Liver (tissue), 3 donors: ENCODE data around the gene HNRNPH3.

Experiments used
- EGR1 ChIP-seq, 2 donors: IDR thresholded peaks; 2 replicates each; pipeline ENCODE4 v1.6.1; 2016 to 2018; ENCODE audit warnings: antibody characterized with exemption in 2 of 2, low read depth in 2 of 2
- GABPA ChIP-seq, 2 donors: IDR thresholded peaks in 1 of 2; conservative IDR thresholded peaks in 1 of 2; 2 replicates each; pipeline ENCODE4 v1.6.1; 2016; ENCODE audit warnings: antibody characterized with exemption in 2 of 2, mild to moderate bottlenecking in 1 of 2, moderate library complexity in 1 of 2
- HNF4A ChIP-seq, 2 donors: conservative IDR thresholded peaks; 2 replicates each; pipeline ENCODE4 v1.6.1; 2016; ENCODE audit warnings: antibody characterized with exemption in 2 of 2, mild to moderate bottlenecking in 2 of 2
- NR2F2 ChIP-seq: IDR thresholded peaks from 2 replicates; pipeline ENCODE4 v1.6.1; 2016; ENCODE audit warnings: antibody characterized with exemption
- RAD21 ChIP-seq, 2 donors: IDR thresholded peaks; 2 replicates each; pipeline ENCODE4 v1.6.1; 2016; ENCODE audit warnings: antibody characterized with exemption in 2 of 2, mild to moderate bottlenecking in 2 of 2
- RXRA ChIP-seq, 2 donors: IDR thresholded peaks; 2 replicates each; pipeline ENCODE4 v1.6.1; 2017 to 2018; ENCODE audit warnings: antibody characterized with exemption in 2 of 2, mild to moderate bottlenecking in 1 of 2
- SP1 ChIP-seq: IDR thresholded peaks from 2 replicates; pipeline ENCODE4 v1.6.1; 2018; ENCODE audit warnings: antibody characterized with exemption, mild to moderate bottlenecking
- TAF1 ChIP-seq: conservative IDR thresholded peaks from 2 replicates; pipeline ENCODE4 v1.6.1; 2016; ENCODE audit warnings: antibody characterized with exemption, mild to moderate bottlenecking
- YY1 ChIP-seq: IDR thresholded peaks from 2 replicates; pipeline ENCODE4 v1.6.1; 2016; ENCODE audit warnings: antibody characterized with exemption, mild to moderate bottlenecking
- TF ChIP-seq, protein P1 (sequence below): fragments of 150-350 bp; IDR thresholded peaks from 2 replicates; pipeline ENCODE4 v1.5.1; 2017; ENCODE audit warnings: improper control_type of control experiment, low read depth, low read length; ENCODE audit not compliant: missing input control
- TF ChIP-seq, protein P2 (sequence below): IDR thresholded peaks from 2 replicates; pipeline ENCODE4 v1.6.1; 2016; ENCODE audit warnings: antibody characterized with exemption, mild to moderate bottlenecking
- TF ChIP-seq, protein P3 (sequence below): IDR thresholded peaks from 2 replicates; pipeline ENCODE4 v1.6.1; 2016; ENCODE audit warnings: antibody characterized with exemption
- TF ChIP-seq, protein P4 (sequence below): IDR thresholded peaks from 2 replicates; pipeline ENCODE4 v1.6.1; 2016; ENCODE audit warnings: antibody characterized with exemption
- donor health status: healthy.
- donor health status: healthy.

DNA sequence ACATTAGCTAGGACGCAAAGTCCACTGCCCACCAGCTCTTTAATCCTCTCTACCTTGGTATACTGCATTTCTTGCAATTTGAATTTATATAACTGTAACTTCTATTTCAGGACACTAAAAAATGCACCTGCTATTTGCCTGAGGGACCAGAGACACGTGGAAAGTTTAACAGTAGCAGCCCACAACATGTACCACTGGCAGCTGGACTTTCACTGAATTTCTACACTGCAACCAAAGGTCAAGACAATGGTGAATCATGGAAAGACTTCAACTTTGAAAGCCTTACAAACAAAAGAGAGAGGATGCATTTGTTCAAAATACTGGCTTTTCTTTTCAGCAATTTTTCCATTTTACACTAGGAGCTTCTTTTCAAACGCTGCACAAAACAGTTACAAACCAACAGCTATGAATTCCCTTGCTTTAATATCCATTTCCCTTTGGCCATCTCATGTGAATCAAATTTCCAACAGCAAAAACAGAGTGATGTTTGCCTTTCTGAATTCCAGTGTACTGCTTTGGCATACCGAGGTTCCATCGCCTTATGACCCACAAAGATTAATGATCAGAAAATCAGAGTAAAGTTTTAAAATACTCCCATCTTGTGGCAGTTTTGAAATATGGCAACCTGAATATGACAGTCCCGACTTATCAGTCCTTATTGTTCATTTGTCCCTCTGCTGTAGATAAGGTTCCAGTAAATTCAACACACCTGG, 29.9 kb upstream of the HNRNPH3 start:
- TF ChIP-seq, protein P1, sequence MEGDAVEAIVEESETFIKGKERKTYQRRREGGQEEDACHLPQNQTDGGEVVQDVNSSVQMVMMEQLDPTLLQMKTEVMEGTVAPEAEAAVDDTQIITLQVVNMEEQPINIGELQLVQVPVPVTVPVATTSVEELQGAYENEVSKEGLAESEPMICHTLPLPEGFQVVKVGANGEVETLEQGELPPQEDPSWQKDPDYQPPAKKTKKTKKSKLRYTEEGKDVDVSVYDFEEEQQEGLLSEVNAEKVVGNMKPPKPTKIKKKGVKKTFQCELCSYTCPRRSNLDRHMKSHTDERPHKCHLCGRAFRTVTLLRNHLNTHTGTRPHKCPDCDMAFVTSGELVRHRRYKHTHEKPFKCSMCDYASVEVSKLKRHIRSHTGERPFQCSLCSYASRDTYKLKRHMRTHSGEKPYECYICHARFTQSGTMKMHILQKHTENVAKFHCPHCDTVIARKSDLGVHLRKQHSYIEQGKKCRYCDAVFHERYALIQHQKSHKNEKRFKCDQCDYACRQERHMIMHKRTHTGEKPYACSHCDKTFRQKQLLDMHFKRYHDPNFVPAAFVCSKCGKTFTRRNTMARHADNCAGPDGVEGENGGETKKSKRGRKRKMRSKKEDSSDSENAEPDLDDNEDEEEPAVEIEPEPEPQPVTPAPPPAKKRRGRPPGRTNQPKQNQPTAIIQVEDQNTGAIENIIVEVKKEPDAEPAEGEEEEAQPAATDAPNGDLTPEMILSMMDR: peak; percentile 59
- TF ChIP-seq EGR1 (IDR thresholded peaks at IDR 0.05; ENCODE audit: low read depth in 2 of 2): no peak
- TF ChIP-seq, protein P2, sequence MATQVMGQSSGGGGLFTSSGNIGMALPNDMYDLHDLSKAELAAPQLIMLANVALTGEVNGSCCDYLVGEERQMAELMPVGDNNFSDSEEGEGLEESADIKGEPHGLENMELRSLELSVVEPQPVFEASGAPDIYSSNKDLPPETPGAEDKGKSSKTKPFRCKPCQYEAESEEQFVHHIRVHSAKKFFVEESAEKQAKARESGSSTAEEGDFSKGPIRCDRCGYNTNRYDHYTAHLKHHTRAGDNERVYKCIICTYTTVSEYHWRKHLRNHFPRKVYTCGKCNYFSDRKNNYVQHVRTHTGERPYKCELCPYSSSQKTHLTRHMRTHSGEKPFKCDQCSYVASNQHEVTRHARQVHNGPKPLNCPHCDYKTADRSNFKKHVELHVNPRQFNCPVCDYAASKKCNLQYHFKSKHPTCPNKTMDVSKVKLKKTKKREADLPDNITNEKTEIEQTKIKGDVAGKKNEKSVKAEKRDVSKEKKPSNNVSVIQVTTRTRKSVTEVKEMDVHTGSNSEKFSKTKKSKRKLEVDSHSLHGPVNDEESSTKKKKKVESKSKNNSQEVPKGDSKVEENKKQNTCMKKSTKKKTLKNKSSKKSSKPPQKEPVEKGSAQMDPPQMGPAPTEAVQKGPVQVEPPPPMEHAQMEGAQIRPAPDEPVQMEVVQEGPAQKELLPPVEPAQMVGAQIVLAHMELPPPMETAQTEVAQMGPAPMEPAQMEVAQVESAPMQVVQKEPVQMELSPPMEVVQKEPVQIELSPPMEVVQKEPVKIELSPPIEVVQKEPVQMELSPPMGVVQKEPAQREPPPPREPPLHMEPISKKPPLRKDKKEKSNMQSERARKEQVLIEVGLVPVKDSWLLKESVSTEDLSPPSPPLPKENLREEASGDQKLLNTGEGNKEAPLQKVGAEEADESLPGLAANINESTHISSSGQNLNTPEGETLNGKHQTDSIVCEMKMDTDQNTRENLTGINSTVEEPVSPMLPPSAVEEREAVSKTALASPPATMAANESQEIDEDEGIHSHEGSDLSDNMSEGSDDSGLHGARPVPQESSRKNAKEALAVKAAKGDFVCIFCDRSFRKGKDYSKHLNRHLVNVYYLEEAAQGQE: no peak
- TF ChIP-seq SP1: peak; percentile 59
- TF ChIP-seq, protein P3, sequence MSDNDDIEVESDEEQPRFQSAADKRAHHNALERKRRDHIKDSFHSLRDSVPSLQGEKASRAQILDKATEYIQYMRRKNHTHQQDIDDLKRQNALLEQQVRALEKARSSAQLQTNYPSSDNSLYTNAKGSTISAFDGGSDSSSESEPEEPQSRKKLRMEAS: peak; percentile 51
- TF ChIP-seq TAF1: no peak
- peak; percentile 84 to 91 for TF ChIP-seq HNF4A (conservative IDR thresholded peaks at IDR 0.05)
- TF ChIP-seq GABPA (IDR thresholded peaks at IDR 0.05 in 1 of 2, conservative IDR thresholded peaks at IDR 0.05 in 1 of 2): no peak
- peak; percentile 51 to 71 for TF ChIP-seq RXRA (IDR thresholded peaks at IDR 0.05)
- TF ChIP-seq, protein P4, sequence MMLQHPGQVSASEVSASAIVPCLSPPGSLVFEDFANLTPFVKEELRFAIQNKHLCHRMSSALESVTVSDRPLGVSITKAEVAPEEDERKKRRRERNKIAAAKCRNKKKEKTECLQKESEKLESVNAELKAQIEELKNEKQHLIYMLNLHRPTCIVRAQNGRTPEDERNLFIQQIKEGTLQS: peak; percentile 35
- no peak for TF ChIP-seq YY1
- peak; percentile 77 to 78 for TF ChIP-seq RAD21 (IDR thresholded peaks at IDR 0.05)
- TF ChIP-seq NR2F2: peak; percentile 36
